ENCODE results near the gene ESR2. TPM values are rescaled to one million over a fixed set of nuclear protein-coding genes. Genes with fewer than 3 reads are reported as not detected.
"Not testable (repeated sequence)": the region's sequence is repeated elsewhere in the genome, so short reads cannot be mapped to it uniquely, and the experiment has no call there.

ESR2 gene
- total RNA-seq, 1 experiment from 2014 or later: not detected

- Histone ChIP-seq H3K4me3 (no peak overlapping the region), H3K36me3 (no peaks in the 10 kb centered on the region), H3K9me3 (no peaks in the 10 kb centered on the region), H3K27me3 (no peaks in the 10 kb centered on the region)
- no peak for DNase-seq
Measured at GRCh38 chr14:64196056-64196455, 98.1 kb downstream of the ESR2 start.

GRCh38 chr14:64195199-64195598, 99.0 kb downstream of the ESR2 start:
- H3K4me3 ChIP-seq: no peak overlapping the region
- DNase-seq: no peak
- no peaks in the 10 kb centered on the region for H3K36me3 ChIP-seq
- no peaks in the 10 kb centered on the region for H3K9me3 ChIP-seq
- H3K27me3 ChIP-seq: no peaks in the 10 kb centered on the region

DNA sequence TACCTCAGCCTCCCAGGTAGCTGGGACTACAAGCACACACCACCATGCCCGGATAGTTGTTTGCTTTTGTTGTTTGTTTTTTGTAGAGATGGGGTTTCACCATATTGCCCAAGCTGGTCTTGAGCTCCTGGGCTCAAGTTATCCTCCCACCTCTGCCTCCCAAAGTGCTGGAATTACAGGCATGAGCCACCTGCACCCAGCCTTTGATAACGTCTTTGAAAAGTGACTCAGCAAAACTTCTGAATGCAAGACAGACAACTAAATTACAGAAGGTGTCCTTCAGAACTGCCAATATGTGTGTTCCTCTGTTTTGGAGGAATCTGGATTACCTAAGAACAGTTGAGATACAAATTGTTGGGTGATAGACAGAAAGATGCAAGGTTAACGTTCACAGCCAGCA, 99.8 kb downstream of the ESR2 start:
- no peak overlapping the region for H3K4me3 ChIP-seq
- no peaks in the 10 kb centered on the region for H3K9me3 ChIP-seq
- H3K27me3 ChIP-seq: no peaks in the 10 kb centered on the region
- no peak for DNase-seq
- no peaks in the 10 kb centered on the region for H3K36me3 ChIP-seq

DNA sequence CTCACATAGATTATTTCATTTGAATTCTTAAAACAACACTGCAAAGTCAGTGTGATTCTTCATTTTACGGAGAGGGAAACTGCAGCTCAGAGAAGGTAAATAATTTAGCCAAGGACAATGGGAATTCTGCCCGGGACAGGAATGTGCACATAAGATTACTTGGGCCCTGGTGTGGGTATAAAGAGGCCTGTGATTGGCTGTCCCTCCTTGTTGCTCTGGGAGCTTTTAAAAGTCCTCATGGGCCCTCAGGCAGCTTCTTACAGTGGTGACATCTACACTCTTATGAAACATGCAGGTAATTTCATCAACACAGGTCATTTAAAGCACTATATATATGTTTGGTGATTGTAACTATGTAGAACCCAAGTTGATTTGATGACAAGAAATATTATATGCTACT, 100.3 kb downstream of the ESR2 start:
- Histone ChIP-seq H3K27me3 (no peaks in the 10 kb centered on the region), H3K36me3 (no peaks in the 10 kb centered on the region), H3K9me3 (no peaks in the 10 kb centered on the region), H3K4me3 (no peak overlapping the region)
- no peak for DNase-seq

- Histone ChIP-seq H3K36me3 (no peaks in the 10 kb centered on the region), H3K9me3 (no peaks in the 10 kb centered on the region), H3K27me3 (no peaks in the 10 kb centered on the region), H3K4me3 (no peak overlapping the region)
- DNase-seq: peak; percentile 71
Measured at GRCh38 chr14:64191756-64192155, 102.4 kb downstream of the ESR2 start.

DNA sequence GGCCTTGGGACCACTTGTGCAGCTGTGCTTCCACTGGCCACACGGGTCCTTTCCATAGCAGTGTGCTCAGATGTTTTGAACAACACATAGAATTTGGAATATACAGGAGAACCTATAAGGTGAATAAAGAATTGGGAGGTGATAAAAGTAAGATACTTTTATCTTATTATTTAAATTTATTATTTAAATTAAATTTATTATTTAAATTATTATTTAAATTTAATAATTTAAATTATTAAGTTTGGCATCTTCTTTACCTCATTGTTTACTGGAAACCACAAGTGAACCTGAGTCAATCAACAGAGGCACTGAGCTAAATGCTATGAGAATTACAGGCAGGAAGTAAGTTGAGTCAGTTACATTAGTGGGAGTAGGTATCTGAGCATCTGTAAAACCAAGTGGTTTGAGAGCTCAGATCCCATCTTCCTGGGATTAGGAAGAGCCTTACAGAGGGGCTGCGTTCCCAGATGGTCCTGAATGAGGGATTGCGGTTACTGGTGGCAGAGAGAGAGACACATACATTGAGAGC, 103.1 kb downstream of the ESR2 start:
- Histone ChIP-seq H3K27me3 (no peaks in the 10 kb centered on the region), H3K36me3 (no peaks in the 10 kb centered on the region), H3K4me3 (no peak overlapping the region), H3K9me3 (no peaks in the 10 kb centered on the region)
- no peak for DNase-seq

DNA sequence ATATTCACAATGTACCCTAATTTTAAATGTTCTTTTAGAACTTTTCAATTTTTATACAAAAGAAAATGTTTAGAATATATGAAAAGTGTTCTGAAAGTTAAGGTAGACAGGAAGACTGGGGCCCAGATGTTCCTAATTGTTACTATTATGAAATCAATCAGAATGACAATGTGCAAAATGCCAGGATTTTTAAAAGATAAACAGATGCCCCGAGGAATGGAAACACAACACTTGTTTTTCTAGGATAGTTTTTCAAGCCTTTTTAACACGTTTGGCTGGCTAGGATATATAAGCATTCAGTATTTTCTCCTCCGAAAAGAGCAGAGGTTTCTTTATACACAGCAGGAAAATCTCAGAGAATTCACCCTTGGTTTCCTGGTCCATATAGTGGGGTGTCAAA, 106.8 kb downstream of the ESR2 start:
- Histone ChIP-seq H3K4me3 (no peak overlapping the region), H3K27me3 (no peaks in the 10 kb centered on the region), H3K36me3 (no peaks in the 10 kb centered on the region), H3K9me3 (no peaks in the 10 kb centered on the region)
- DNase-seq: no peak

GRCh38 chr14:64186231-64187129, 107.7 kb downstream of the ESR2 start:
- Histone ChIP-seq H3K4me3 (no peak overlapping the region), H3K36me3 (no peaks in the 10 kb centered on the region), H3K9me3 (no peaks in the 10 kb centered on the region), H3K27me3 (no peaks in the 10 kb centered on the region)
- no peak for DNase-seq

- Histone ChIP-seq H3K36me3 (no peaks in the 10 kb centered on the region), H3K4me3 (no peak overlapping the region), H3K9me3 (no peaks in the 10 kb centered on the region), H3K27me3 (no peaks in the 10 kb centered on the region)
- no peak for DNase-seq
Measured at GRCh38 chr14:64185184-64185583, 109.0 kb downstream of the ESR2 start.

DNA sequence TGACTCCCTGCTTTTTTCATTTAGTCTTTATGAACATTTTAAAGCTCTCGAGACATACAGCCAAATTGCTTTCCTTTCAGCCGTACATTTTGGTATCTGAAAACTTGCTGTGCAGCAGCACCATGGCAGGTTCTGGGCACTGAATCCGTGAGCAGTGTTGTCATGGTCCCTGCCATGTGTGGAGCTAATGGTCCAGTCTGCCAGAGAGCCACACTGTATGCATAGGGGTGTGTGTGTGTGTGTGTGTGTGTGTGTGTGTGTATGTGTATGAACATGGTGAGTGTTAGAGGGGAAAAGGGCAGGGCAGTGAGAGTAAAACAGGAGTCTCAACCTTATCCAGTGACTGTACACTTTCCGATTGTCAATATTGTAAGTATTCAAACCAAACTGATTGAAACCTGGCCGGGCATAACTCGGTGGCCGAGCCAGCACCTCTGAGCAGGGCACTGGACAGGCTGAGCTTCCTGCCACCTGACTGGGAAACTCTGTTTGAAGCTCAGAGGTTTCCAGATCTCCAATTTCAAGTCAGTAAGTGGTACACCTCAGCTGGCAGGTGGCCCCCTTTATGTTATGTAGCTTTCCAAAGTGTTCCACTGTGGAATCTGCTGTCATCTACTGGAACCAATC, 110.0 kb downstream of the ESR2 start:
- no peak for DNase-seq
- H3K36me3 ChIP-seq: no peaks in the 10 kb centered on the region

DNA sequence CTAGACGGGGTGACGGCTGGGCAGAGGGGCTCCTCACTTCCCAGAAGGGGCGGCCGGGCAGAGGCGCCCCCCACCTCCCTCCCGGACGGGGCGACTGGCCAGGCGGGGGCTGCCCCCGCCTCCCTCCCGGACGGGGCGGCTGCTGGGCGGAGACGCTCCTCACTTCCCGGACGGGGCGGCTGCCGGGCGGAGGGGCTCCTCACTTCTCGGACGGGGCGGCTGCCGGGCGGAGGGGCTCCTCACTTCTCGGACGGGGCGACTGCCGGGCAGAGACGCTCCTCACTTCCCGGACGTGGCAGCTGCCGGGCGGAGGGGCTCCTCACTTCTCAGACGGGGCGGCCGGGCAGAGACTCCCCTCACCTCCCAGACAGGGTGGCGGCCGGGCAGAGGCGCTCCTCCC, 111.3 kb downstream of the ESR2 start:
- not testable (repeated sequence) for H3K27me3 ChIP-seq, H3K36me3 ChIP-seq, DNase-seq, H3K9me3 ChIP-seq, H3K4me3 ChIP-seq

More for the DNA sequence above, 110.0 kb downstream of the ESR2 start:
- no peaks in the 10 kb centered on the region for H3K9me3 ChIP-seq
- H3K4me3 ChIP-seq: no peak overlapping the region
- no peaks in the 10 kb centered on the region for H3K27me3 ChIP-seq

DNA sequence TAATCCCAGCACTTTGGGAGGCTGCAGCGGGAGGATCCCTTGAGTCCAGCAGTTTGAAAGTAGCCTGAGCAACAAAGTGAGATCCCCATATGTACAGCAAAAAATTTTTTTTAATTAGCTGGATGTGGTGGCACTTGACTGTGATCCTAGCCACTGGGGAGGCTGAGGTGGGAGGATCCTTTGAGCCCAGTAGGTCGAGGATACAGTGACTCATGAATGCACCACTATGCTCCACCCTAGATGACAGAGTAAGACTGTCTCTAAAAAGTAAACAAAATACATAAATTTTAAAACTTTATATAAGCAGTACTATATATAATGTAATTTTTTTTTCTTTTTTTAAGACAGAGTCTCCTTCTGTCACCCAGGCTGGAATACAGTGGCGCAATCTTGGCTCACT, 115.4 kb downstream of the ESR2 start:
- H3K4me3 ChIP-seq: no peak overlapping the region
- H3K9me3 ChIP-seq: no peaks in the 10 kb centered on the region
- no peak for DNase-seq
- H3K36me3 ChIP-seq: no peaks in the 10 kb centered on the region
- H3K27me3 ChIP-seq: no peaks in the 10 kb centered on the region

DNA sequence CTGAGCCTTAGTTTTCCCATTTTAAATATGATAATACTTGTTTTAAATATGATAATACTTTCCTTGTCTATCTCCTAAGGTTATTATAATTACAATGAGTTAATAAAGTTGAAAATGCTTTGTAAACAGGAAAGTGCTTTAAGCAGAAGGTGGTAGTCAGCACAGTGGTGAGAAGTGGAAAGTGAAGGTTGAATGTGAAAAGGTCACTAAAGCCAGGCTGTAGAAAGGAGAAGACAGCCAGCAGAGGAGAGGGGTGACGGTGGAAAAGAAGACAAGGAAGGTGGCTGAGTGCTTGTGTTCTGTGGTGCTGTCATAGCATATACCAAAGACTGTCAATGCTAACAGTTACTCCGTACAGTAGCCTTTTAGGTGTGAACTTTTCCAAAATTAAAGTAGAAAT, 117.8 kb downstream of the ESR2 start:
- Histone ChIP-seq H3K27me3 (no peaks in the 10 kb centered on the region), H3K9me3 (no peaks in the 10 kb centered on the region), H3K36me3 (no peaks in the 10 kb centered on the region), H3K4me3 (no peak overlapping the region)
- DNase-seq: no peak

GRCh38 chr14:64174922-64175782, 119.0 kb downstream of the ESR2 start:
- H3K9me3 ChIP-seq: no peaks in the 10 kb centered on the region
- no peaks in the 10 kb centered on the region for H3K27me3 ChIP-seq
- no peak for DNase-seq
- H3K4me3 ChIP-seq: no peak overlapping the region
- H3K36me3 ChIP-seq: no peaks in the 10 kb centered on the region

- H3K27me3 ChIP-seq: no peaks in the 10 kb centered on the region
Measured at GRCh38 chr14:64170181-64170580, 124.0 kb downstream of the ESR2 start.

DNA sequence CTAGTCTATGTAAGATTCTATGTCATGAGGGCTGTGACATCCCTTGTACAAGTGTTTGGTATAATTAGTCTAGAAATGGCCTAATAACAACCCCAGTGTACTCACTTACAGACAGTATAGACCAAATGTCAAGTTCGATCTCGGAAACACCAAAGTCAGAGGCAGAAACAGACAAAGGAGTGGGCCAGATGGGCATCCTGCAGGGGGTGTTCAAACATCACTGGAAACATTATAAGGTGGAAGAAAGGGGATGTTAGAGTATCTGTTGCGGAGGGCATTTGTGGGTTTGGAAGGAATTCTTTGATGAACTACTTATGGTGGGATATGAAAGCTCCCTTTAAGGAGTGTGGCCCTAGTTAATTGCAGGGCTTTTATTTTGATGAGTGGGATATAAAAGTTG, 134.6 kb downstream of the ESR2 start:
- Histone ChIP-seq H3K27me3 (no peaks in the 10 kb centered on the region), H3K4me3 (no peak overlapping the region), H3K36me3 (no peaks in the 10 kb centered on the region), H3K9me3 (no peaks in the 10 kb centered on the region)
- DNase-seq: no peak

More at GRCh38 chr14:64170181-64170580, 124.0 kb downstream of the ESR2 start:
- Histone ChIP-seq H3K36me3 (no peaks in the 10 kb centered on the region), H3K9me3 (no peaks in the 10 kb centered on the region), H3K4me3 (no peak overlapping the region)
- DNase-seq: no peak

GRCh38 chr14:64158608-64159007, 135.6 kb downstream of the ESR2 start:
- Histone ChIP-seq H3K36me3 (no peaks in the 10 kb centered on the region), H3K27me3 (no peaks in the 10 kb centered on the region), H3K9me3 (no peaks in the 10 kb centered on the region), H3K4me3 (no peak overlapping the region)
- DNase-seq: no peak
